ENCODE results near the gene ROBO1.

- TF ChIP-seq, protein P1, sequence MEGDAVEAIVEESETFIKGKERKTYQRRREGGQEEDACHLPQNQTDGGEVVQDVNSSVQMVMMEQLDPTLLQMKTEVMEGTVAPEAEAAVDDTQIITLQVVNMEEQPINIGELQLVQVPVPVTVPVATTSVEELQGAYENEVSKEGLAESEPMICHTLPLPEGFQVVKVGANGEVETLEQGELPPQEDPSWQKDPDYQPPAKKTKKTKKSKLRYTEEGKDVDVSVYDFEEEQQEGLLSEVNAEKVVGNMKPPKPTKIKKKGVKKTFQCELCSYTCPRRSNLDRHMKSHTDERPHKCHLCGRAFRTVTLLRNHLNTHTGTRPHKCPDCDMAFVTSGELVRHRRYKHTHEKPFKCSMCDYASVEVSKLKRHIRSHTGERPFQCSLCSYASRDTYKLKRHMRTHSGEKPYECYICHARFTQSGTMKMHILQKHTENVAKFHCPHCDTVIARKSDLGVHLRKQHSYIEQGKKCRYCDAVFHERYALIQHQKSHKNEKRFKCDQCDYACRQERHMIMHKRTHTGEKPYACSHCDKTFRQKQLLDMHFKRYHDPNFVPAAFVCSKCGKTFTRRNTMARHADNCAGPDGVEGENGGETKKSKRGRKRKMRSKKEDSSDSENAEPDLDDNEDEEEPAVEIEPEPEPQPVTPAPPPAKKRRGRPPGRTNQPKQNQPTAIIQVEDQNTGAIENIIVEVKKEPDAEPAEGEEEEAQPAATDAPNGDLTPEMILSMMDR (IDR thresholded peaks at IDR 0.05), result no peak
- no peak for TF ChIP-seq EZH2 (IDR thresholded peaks at IDR 0.05; ENCODE audit: borderline replicate concordance, insufficient read depth, low read depth, low read length, poor library complexity, severe bottlenecking)
Measured at GRCh38 chr3:79187426-79187825, 580.4 kb downstream of the ROBO1 start.

Data from B cell (primary cell).